Loucy (cell line): Measurements from ENCODE around the gene SPI1.
A peak's percentile ranks its signal among the peaks of the same experiment; 100 is the strongest.

ENCODE experiments used
- H2AFZ ChIP-seq: fragments of 200-600 bp; sonication (generic); 2 replicates; pipeline ENCODE4 v1.6.0; 2016; ENCODE audit warnings: antibody characterized with exemption, mild to moderate bottlenecking, low read length, moderate library complexity
- H3F3A ChIP-seq: fragments of 200-600 bp; 2 replicates; pipeline ENCODE4 v1.6.0; 2016; ENCODE audit warnings: antibody characterized with exemption, low read depth, mild to moderate bottlenecking
- H3K27me3 ChIP-seq: fragments of 200-600 bp; sonication (generic); 2 replicates; pipeline ENCODE4 v1.6.1; 2014; ENCODE audit warnings: low read length, mild to moderate bottlenecking; ENCODE audit not compliant: insufficient read depth, poor library complexity, severe bottlenecking
- H3K36me3 ChIP-seq: fragments of 200-600 bp; sonication (generic); 2 replicates; pipeline ENCODE4 v1.6.1; 2016; ENCODE audit warnings: low read length; ENCODE audit not compliant: insufficient read depth
- H3K4me1 ChIP-seq: fragments of 200-600 bp; sonication (generic); 2 replicates; pipeline ENCODE4 v1.5.1; 2014; ENCODE audit warnings: low read length, mild to moderate bottlenecking; ENCODE audit not compliant: insufficient read depth, poor library complexity, severe bottlenecking
- H3K4me2 ChIP-seq: fragments of 200-600 bp; sonication (generic); 2 replicates; pipeline ENCODE4 v1.6.0; 2014; ENCODE audit warnings: antibody characterized with exemption, low read length, low read depth, mild to moderate bottlenecking; ENCODE audit not compliant: poor library complexity, severe bottlenecking
- H3K4me3 ChIP-seq: fragments of 200-600 bp; sonication (generic); 2 replicates; pipeline ENCODE4 v1.5.1; 2014; ENCODE audit warnings: low read length, mild to moderate bottlenecking, mixed read lengths; ENCODE audit not compliant: poor library complexity, severe bottlenecking
- H3K79me2 ChIP-seq: fragments of 200-600 bp; sonication (generic); 2 replicates; pipeline ENCODE4 v1.6.1; 2014; ENCODE audit warnings: low read length; ENCODE audit not compliant: insufficient read depth
- H3K9ac ChIP-seq: fragments of 200-600 bp; sonication (generic); 2 replicates; pipeline ENCODE4 v1.6.0; 2014; ENCODE audit warnings: mild to moderate bottlenecking, low read depth, low read length, moderate library complexity; ENCODE audit not compliant: poor library complexity, severe bottlenecking
- H3K9me2 ChIP-seq: fragments of 200-600 bp; sonication (generic); replicated peaks from 2 replicates; pipeline ENCODE4 v1.6.1; 2016; ENCODE audit warnings: low read depth, low read length, mixed read lengths
- H3K9me3 ChIP-seq: fragments of 200-600 bp; sonication (generic); 2 replicates; pipeline ENCODE4 v1.6.1; 2014; ENCODE audit warnings: mild to moderate bottlenecking, antibody characterized with exemption, low read length, low read depth; ENCODE audit not compliant: insufficient read depth
- H4K20me1 ChIP-seq: fragments of 200-600 bp; sonication (generic); 2 replicates; pipeline ENCODE4 v1.6.0; 2014; ENCODE audit warnings: antibody characterized with exemption, low read length, mild to moderate bottlenecking; ENCODE audit not compliant: insufficient read depth, poor library complexity, severe bottlenecking
- EZH2phosphoT487 ChIP-seq: fragments of 200-600 bp; IDR thresholded peaks from 2 replicates; pipeline ENCODE4 v1.6.1; 2018; ENCODE audit warnings: antibody characterized with exemption, mild to moderate bottlenecking, moderate library complexity, borderline replicate concordance
- TF ChIP-seq, protein P1 (sequence below): fragments of 200-600 bp; sonication (generic); conservative IDR thresholded peaks from 2 replicates; pipeline ENCODE4 v1.5.1; 2014; ENCODE audit warnings: mild to moderate bottlenecking, antibody characterized with exemption, low read length

SPI1 gene

DNA sequence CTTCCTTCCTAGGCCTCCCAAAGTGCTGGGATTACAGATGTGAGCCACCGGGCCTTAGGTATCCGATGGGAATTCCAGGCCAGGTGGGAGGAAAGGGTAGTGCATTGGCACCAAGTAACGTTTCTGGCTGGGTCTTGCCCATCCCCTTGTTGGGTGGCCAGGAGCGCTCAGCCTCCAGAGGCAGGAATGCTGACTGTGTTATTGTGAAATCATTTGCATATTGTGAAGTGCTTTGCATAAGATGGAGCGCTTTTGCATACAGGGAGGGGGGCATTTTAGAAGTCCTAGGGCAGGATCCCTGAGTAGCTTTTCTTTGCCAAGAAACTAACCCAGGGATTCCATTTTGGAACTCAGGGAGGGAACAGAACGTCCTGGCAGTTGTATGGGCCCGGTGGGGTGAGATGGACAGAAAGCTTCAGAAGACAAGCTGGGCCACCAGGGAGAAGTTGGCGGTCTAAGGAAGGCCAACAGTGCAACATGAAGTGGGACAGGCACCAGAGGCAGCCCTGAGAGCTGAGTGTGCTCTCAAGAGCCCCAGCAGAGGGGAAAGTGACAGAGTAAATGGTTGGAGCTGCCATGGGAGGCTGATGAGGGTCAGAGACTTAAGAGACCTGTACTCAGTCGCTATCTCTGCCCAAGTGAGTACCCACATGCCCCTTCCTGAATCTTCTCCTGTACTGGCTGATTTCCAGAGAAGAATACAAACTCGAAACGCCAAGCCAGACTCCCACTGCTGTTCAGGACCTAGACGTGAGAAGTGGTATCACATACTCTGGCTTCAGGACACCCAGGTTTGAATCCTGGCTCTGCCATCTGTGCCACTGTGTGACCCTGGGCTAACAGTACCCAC is 28.8 kb upstream of the SPI1 start:
- H2AFZ ChIP-seq, result peak overlapping the region; percentile 2; the same call in 1 of the 2 replicates
- no peaks in the 10 kb centered on the region for H4K20me1 ChIP-seq
- H3K36me3 ChIP-seq, result no peaks in the 10 kb centered on the region
- H3K9ac ChIP-seq, result peak overlapping the region; percentile 84
- H3K4me1 ChIP-seq, result peaks cover 33% of the 10 kb centered on the region
- peak overlapping the region; percentile 94 for H3K4me2 ChIP-seq
- no peaks in the 10 kb centered on the region for H3K9me3 ChIP-seq
- no peaks in the 10 kb centered on the region for H3F3A ChIP-seq
- H3K27me3 ChIP-seq, result no peaks in the 10 kb centered on the region
- H3K4me3 ChIP-seq, result peak overlapping the region; percentile 73
- no peaks in the 10 kb centered on the region for H3K9me2 ChIP-seq
- peaks cover 14% of the 10 kb centered on the region; the same call in 1 of the 2 replicates for H3K79me2 ChIP-seq
- TF ChIP-seq EZH2phosphoT487, result no peak
- TF ChIP-seq, protein P1, sequence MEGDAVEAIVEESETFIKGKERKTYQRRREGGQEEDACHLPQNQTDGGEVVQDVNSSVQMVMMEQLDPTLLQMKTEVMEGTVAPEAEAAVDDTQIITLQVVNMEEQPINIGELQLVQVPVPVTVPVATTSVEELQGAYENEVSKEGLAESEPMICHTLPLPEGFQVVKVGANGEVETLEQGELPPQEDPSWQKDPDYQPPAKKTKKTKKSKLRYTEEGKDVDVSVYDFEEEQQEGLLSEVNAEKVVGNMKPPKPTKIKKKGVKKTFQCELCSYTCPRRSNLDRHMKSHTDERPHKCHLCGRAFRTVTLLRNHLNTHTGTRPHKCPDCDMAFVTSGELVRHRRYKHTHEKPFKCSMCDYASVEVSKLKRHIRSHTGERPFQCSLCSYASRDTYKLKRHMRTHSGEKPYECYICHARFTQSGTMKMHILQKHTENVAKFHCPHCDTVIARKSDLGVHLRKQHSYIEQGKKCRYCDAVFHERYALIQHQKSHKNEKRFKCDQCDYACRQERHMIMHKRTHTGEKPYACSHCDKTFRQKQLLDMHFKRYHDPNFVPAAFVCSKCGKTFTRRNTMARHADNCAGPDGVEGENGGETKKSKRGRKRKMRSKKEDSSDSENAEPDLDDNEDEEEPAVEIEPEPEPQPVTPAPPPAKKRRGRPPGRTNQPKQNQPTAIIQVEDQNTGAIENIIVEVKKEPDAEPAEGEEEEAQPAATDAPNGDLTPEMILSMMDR, result no peak

DNA sequence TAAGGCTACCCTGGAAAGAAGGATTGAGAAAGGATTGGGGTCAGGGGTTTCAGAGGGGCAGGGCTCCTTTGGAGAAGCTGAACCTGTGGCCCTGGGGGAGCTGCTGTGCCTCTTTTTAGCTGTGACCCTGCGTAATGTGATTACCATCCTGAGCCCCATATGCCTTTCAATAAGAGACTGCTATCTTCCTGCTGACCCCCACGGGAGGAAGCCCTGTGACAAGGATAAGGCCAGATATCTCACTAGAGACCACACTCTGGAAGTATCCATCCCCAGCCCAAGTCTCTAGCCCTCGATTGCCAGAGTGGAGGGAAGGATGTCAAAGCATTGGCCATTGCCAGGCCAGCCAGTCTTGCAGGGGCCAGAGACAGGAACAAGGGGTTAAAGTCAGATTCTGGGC is 25.2 kb upstream of the SPI1 start:
- Histone ChIP-seq H3K9ac (peak overlapping the region; percentile 34), H3K9me2 (no peaks in the 10 kb centered on the region), H2AFZ (peak overlapping the region; percentile 19; the same call in 1 of the 2 replicates), H3K36me3 (no peaks in the 10 kb centered on the region), H3K79me2 (peaks cover 6% of the 10 kb centered on the region; the same call in 1 of the 2 replicates), H3K4me3 (no peak overlapping the region), H3K9me3 (no peaks in the 10 kb centered on the region), H3K27me3 (no peaks in the 10 kb centered on the region), H3K4me2 (no peak overlapping the region), H4K20me1 (no peaks in the 10 kb centered on the region), H3K4me1 (peaks cover 56% of the 10 kb centered on the region), H3F3A (peaks cover 5% of the 10 kb centered on the region)
- no peak for TF ChIP-seq EZH2phosphoT487
- TF ChIP-seq, protein P1, result no peak

DNA sequence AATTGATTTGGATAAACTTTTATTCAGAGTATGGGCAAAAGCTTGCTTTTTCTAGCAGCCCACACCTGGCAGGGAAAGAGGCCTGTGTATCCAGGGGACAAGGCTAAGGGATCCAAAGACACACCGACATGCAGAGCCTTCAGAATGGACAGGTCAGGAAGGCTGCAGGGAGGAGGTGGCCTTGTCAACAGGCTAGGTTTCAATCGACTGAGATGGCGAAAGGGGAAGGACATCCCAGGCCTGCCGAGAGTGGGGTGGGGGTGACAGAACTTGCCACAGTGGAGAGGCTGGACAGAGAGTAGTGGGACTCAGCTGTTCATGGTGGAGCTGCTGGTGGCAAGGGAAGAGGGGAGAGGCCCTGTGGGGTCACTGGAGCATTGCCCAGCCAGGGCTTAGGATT is 24.8 kb upstream of the SPI1 start:
- Histone ChIP-seq H2AFZ (peak overlapping the region; percentile 19; the same call in 1 of the 2 replicates), H3K4me2 (no peak overlapping the region)

More for the DNA sequence above, 24.8 kb upstream of the SPI1 start:
- H3K9me3 ChIP-seq, result no peaks in the 10 kb centered on the region
- no peaks in the 10 kb centered on the region for H4K20me1 ChIP-seq
- peaks cover 5% of the 10 kb centered on the region for H3F3A ChIP-seq
- H3K9me2 ChIP-seq, result no peaks in the 10 kb centered on the region
- no peaks in the 10 kb centered on the region for H3K27me3 ChIP-seq
- no peak for TF ChIP-seq EZH2phosphoT487
- TF ChIP-seq, protein P1, result no peak
- peaks cover 6% of the 10 kb centered on the region; the same call in 1 of the 2 replicates for H3K79me2 ChIP-seq
- peak overlapping the region; percentile 34 for H3K9ac ChIP-seq
- peaks cover 60% of the 10 kb centered on the region for H3K4me1 ChIP-seq
- H3K36me3 ChIP-seq, result no peaks in the 10 kb centered on the region
- H3K4me3 ChIP-seq, result no peak overlapping the region
